Vagina (tissue), 2 donors: ENCODE data around the gene C22orf31.

Experiments
- POLR2A ChIP-seq, 2 donors: fragments of 450-650 bp; IDR thresholded peaks; one replicate each; pipeline ENCODE4 v1.6.1; 2017; ENCODE audit warnings: antibody characterized with exemption in 2 of 2, mild to moderate bottlenecking in 2 of 2, moderate library complexity in 2 of 2
- TF ChIP-seq, protein P1 (sequence below), 3 experiments: fragments of 450-650 bp in 2 of 3; fragments of 200-600 bp in 1 of 3; sonication (generic) in 1 of 3; IDR thresholded peaks; one replicate each; pipeline ENCODE4 v1.5.1; 2017 to 2019; ENCODE audit warnings: antibody characterized with exemption in 3 of 3, mild to moderate bottlenecking in 2 of 3, moderate library complexity in 2 of 3

- TF ChIP-seq, protein P1, sequence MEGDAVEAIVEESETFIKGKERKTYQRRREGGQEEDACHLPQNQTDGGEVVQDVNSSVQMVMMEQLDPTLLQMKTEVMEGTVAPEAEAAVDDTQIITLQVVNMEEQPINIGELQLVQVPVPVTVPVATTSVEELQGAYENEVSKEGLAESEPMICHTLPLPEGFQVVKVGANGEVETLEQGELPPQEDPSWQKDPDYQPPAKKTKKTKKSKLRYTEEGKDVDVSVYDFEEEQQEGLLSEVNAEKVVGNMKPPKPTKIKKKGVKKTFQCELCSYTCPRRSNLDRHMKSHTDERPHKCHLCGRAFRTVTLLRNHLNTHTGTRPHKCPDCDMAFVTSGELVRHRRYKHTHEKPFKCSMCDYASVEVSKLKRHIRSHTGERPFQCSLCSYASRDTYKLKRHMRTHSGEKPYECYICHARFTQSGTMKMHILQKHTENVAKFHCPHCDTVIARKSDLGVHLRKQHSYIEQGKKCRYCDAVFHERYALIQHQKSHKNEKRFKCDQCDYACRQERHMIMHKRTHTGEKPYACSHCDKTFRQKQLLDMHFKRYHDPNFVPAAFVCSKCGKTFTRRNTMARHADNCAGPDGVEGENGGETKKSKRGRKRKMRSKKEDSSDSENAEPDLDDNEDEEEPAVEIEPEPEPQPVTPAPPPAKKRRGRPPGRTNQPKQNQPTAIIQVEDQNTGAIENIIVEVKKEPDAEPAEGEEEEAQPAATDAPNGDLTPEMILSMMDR (IDR thresholded peaks at IDR 0.05), result no peak
- no peak for TF ChIP-seq POLR2A (IDR thresholded peaks at IDR 0.05)
These were observed 32.1 kb upstream of the C22orf31 start for GRCh38 chr22:29093501-29094300.
